Psoas muscle (tissue), 8 donors: ENCODE results near the gene ABCC4. TPM values are rescaled to one million over a fixed set of nuclear protein-coding genes. Genes with fewer than 3 reads are reported as not detected.
A peak's percentile ranks its signal among the peaks of the same experiment; 100 is the strongest.

Experiments used
- ATAC-seq, 4 donors: fragments of 200-7000 bp; cut with Tn5 transposase; one replicate each; pipeline ENCODE4 v1.9.1; 2020; ENCODE audit warnings: moderate library complexity in 3 of 4, mild to moderate bottlenecking in 2 of 4
- DNase-seq, 2 donors: peaks; one replicate each; pipeline ENCODE4 v3.0.0-alpha.2; 2020
- H3K27ac ChIP-seq: fragments of 200-600 bp; one replicate; pipeline ENCODE4 v1.8.0; 2022
- H3K27me3 ChIP-seq, 3 donors: fragments of 200-600 bp in 1 of 3; one replicate each; pipeline versions ENCODE4 v1.6.1 to v1.8.0; 2013 to 2022; ENCODE audit warnings: low read length in 2 of 3, mild to moderate bottlenecking in 2 of 3, moderate library complexity in 1 of 3; ENCODE audit not compliant: insufficient read depth in 3 of 3
- H3K36me3 ChIP-seq, 2 donors: fragments of 200-600 bp in 1 of 2; one replicate each; pipeline versions ENCODE4 v1.6.1 to v1.8.0; 2013 to 2022; ENCODE audit warnings: low read depth in 1 of 2, mild to moderate bottlenecking in 1 of 2, moderate library complexity in 1 of 2; ENCODE audit not compliant: insufficient read depth in 1 of 2
- H3K4me1 ChIP-seq: fragments of 200-600 bp; one replicate; pipeline ENCODE4 v1.8.0; 2022
- H3K4me3 ChIP-seq: fragments of 200-600 bp; one replicate; pipeline ENCODE4 v1.8.0; 2022; ENCODE audit warnings: mild to moderate bottlenecking
- H3K9me3 ChIP-seq: fragments of 200-600 bp; one replicate; pipeline ENCODE4 v1.8.0; 2022
- WGBS, 3 donors: extraction: QIAGEN DNeasy Blood & Tissue Kit; methylation state at CpG; one replicate each; pipeline versions ENCODE4 v1.1.6 to v1.1.7; 2013; 5-methylcytosine and 5-hydroxymethylcytosine counted together
- intact Hi-C, 2 donors: fragments of 100-400 bp; cut with DNase I; formaldehyde crosslinking; loops; one replicate each; pipeline versions ENCODE4 v1.11.0 to v1.14.2; 2022
- polyA plus RNA-seq, 3 donors: library from polyadenylated mRNA; stranded (reverse); fragments of 200-250 nt; gene quantifications; one replicate each; pipeline ENCODE4 v1.2.3, GENCODE V29; 2013
- total RNA-seq, 4 donors: library from RNA; stranded (reverse); fragmentation: NEBNext Ultra II Directional in 2 of 4; extraction: Animal tissue kit (Norgen Biotek cat#: 25700) in 2 of 4; gene quantifications; one replicate each; pipeline versions ENCODE4 v1.2.1 to v1.2.4, GENCODE V29; 2021 to 2023
- TF ChIP-seq, protein P1 (sequence below): fragments of 200-600 bp; IDR thresholded peaks from one replicate; pipeline ENCODE4 v1.8.0; 2022; ENCODE audit warnings: antibody characterized with exemption
- donor health status: healthy with polysubstance abuse.
- donor health status: DM: no; HTN: no; CAD: no; lungs with moderate emphysema.
- donor health status: Bipolar disorder and iron deficiency.
- donor health status: healthy.
- donor health status: DM: yes; HTN: yes; CAD: no.
- donor health status: DM: no; HTN: no; CAD: no.
- donor health status: DM: no; HTN: no; CAD: no.
- donor health status: DM: yes; HTN: yes; CAD: no.

The ABCC4 gene
- total and polyA plus RNA-seq, 7 donors = 2.3 to 25.2 (median 6.1) TPM

DNA sequence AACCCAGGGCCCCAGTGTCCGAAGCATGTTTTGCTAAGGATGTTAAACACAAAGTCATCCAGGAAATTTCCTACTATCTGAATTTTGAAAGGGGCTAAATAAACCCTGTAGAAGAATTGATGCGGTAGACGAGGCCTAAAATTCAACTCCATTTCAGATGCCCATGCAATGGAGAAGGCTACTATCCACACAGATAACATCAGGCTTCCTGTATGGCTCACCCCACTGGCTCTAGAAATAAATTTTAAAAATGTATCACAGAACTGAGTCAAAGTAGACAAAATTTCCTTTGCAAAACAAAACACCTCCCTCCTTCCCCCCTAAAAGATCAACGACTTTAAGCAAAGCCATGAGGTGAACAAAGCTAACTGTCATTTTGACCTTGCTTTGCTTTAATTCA is 188.4 kb downstream of the ABCC4 start:
- Histone ChIP-seq H3K9me3 (no peaks in the 10 kb centered on the region), H3K27me3 (no peaks in the 10 kb centered on the region), H3K4me3 (no peak overlapping the region), H3K4me1 (no peaks in the 10 kb centered on the region), H3K27ac (no peak overlapping the region), H3K36me3 (peaks cover 0 to 15% of the 10 kb centered on the region in 2 donors)
- intact Hi-C loops = no loop called here
- DNase-seq (no peak), ATAC-seq (no peak)
- WGBS, 3 donors = 85 to 92% (median 89%) methylated on average over 4 of the region's 4 CpGs
- TF ChIP-seq, protein P1, sequence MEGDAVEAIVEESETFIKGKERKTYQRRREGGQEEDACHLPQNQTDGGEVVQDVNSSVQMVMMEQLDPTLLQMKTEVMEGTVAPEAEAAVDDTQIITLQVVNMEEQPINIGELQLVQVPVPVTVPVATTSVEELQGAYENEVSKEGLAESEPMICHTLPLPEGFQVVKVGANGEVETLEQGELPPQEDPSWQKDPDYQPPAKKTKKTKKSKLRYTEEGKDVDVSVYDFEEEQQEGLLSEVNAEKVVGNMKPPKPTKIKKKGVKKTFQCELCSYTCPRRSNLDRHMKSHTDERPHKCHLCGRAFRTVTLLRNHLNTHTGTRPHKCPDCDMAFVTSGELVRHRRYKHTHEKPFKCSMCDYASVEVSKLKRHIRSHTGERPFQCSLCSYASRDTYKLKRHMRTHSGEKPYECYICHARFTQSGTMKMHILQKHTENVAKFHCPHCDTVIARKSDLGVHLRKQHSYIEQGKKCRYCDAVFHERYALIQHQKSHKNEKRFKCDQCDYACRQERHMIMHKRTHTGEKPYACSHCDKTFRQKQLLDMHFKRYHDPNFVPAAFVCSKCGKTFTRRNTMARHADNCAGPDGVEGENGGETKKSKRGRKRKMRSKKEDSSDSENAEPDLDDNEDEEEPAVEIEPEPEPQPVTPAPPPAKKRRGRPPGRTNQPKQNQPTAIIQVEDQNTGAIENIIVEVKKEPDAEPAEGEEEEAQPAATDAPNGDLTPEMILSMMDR = no peak

DNA sequence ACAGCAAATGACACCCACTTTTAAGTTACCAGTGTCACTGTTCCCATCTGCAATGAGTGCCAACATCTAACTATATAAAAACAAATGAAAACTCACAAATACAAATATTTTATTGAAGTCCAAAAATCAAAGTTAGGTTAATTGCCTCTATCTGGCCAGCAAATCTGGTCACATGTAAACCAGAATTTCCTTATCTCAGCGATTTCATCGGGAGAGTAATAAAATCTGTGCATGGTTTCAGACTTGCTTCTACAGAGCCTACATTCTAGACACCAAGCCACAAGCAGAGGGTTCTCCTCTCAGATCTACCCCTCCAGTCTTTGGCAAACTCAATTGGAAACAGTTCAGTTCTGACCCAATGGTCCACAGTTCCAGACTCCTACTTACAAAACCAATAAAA is 189.6 kb downstream of the ABCC4 start:
- 70 to 88% (median 73%) methylated on average over 2 of the region's 2 CpGs for WGBS, 3 donors
- intact Hi-C loops = no loop called here
- no peak overlapping the region for H3K4me3 ChIP-seq
- H3K4me1 ChIP-seq = no peaks in the 10 kb centered on the region
- no peak for DNase-seq
- no peak overlapping the region for H3K27ac ChIP-seq
- TF ChIP-seq, protein P1 = no peak
- no peak for ATAC-seq
- peaks cover 0 to 15% of the 10 kb centered on the region in 2 donors for H3K36me3 ChIP-seq
- no peaks in the 10 kb centered on the region for H3K27me3 ChIP-seq
- no peaks in the 10 kb centered on the region for H3K9me3 ChIP-seq

GRCh38 chr13:95106562-95106961 is 194.7 kb downstream of the ABCC4 start:
- TF ChIP-seq, protein P1 = no peak
- DNase-seq (no peak), ATAC-seq (peak in 1 of 4 donors; percentile 56)
- Histone ChIP-seq H3K27me3 (no peaks in the 10 kb centered on the region), H3K27ac (no peak overlapping the region), H3K4me1 (no peaks in the 10 kb centered on the region), H3K9me3 (no peaks in the 10 kb centered on the region), H3K36me3 (peaks cover 0 to 9% of the 10 kb centered on the region in 2 donors), H3K4me3 (no peak overlapping the region)
- intact Hi-C loops = no loop called here
- WGBS, 3 donors = 69 to 81% (median 71%) methylated on average over 1 of the region's 1 CpG

GRCh38 chr13:95100525-95101433 is 200.5 kb downstream of the ABCC4 start:
- 87 to 93% (median 92%) methylated on average over 7 of the region's 7 CpGs for WGBS, 3 donors
- Histone ChIP-seq H3K36me3 (peaks cover 0 to 6% of the 10 kb centered on the region in 2 donors), H3K27me3 (no peaks in the 10 kb centered on the region), H3K4me1 (no peaks in the 10 kb centered on the region), H3K4me3 (no peak overlapping the region), H3K27ac (no peak overlapping the region), H3K9me3 (peaks cover 11% of the 10 kb centered on the region)
- ATAC-seq (no peak), DNase-seq (no peak)
- intact Hi-C loops = no loop called here
- TF ChIP-seq, protein P1 = no peak
